Activated CD4-positive, alpha-beta T cell treated with anti-CD3 and anti-CD28 coated beads, Interleukin-2, amount 50 U/mL, for 1 hour (primary cell): ENCODE data around the gene FXYD6.

ENCODE experiments used
- DNase-seq: peaks from one replicate; pipeline ENCODE4 v3.0.0-alpha.2; 2020

The FXYD6 gene

GRCh38 chr11:117910525-117910924 lies 34.1 kb upstream of the FXYD6 start:
- DNase-seq = no peak

- no peak for DNase-seq
These were observed 33.3 kb upstream of the FXYD6 start for GRCh38 chr11:117909611-117910382.

- DNase-seq = no peak
These were observed 32.6 kb upstream of the FXYD6 start for GRCh38 chr11:117908959-117909610.

- no peak for DNase-seq
These were observed 31.8 kb upstream of the FXYD6 start for GRCh38 chr11:117908109-117908895.

GRCh38 chr11:117907276-117908108 lies 31.0 kb upstream of the FXYD6 start:
- peak; percentile 46 for DNase-seq

- DNase-seq = no peak
These were observed 30.3 kb upstream of the FXYD6 start for GRCh38 chr11:117906710-117907109.

GRCh38 chr11:117906126-117906525 lies 29.7 kb upstream of the FXYD6 start:
- no peak for DNase-seq

- no peak for DNase-seq
These were observed 29.1 kb upstream of the FXYD6 start for GRCh38 chr11:117905524-117905923.

GRCh38 chr11:117903505-117904382 lies 27.3 kb upstream of the FXYD6 start:
- no peak for DNase-seq

GRCh38 chr11:117902001-117902845 lies 25.8 kb upstream of the FXYD6 start:
- DNase-seq = no peak

GRCh38 chr11:117901601-117902000 lies 25.1 kb upstream of the FXYD6 start:
- no peak for DNase-seq

GRCh38 chr11:117900720-117901440 lies 24.4 kb upstream of the FXYD6 start:
- no peak for DNase-seq

- no peak for DNase-seq
These were observed 23.7 kb upstream of the FXYD6 start for GRCh38 chr11:117900121-117900648.

GRCh38 chr11:117898059-117898458 lies 21.6 kb upstream of the FXYD6 start:
- DNase-seq = no peak

GRCh38 chr11:117892651-117893050 lies 16.2 kb upstream of the FXYD6 start:
- DNase-seq = no peak

GRCh38 chr11:117891362-117891761 lies 14.9 kb upstream of the FXYD6 start:
- no peak for DNase-seq

- no peak for DNase-seq
These were observed 11.7 kb upstream of the FXYD6 start for GRCh38 chr11:117888139-117888566.

GRCh38 chr11:117887431-117888138 lies 11.1 kb upstream of the FXYD6 start:
- no peak for DNase-seq

GRCh38 chr11:117885777-117886176 lies 9.3 kb upstream of the FXYD6 start:
- no peak for DNase-seq
